HepG2 (cell line): Measurements from ENCODE around the gene SCGB1D2. TPM values are rescaled to one million over a fixed set of nuclear protein-coding genes. Genes with fewer than 3 reads are reported as not detected.

Experiments used
- EP300 ChIP-seq, 3 experiments: sonication (generic) in 1 of 3; formaldehyde crosslinking in 1 of 3; IDR thresholded peaks; 2 replicates each; pipeline versions ENCODE4 v1.5.1 to v1.6.1; 2011 to 2020; ENCODE audit warnings: low read depth in 2 of 3, low read length in 2 of 3, borderline replicate concordance in 1 of 3, improper control_type of control experiment in 1 of 3, mild to moderate bottlenecking in 1 of 3, missing genetic modification reagents in 1 of 3, moderate library complexity in 1 of 3
- GABPB1 ChIP-seq: IDR thresholded peaks from 2 replicates; pipeline ENCODE4 v1.6.1; 2016; ENCODE audit warnings: mild to moderate bottlenecking, missing genetic modification reagents, moderate library complexity, missing compliant biosample characterization
- HOXA5 ChIP-seq: sonication (generic); formaldehyde crosslinking; IDR thresholded peaks from 2 replicates; pipeline ENCODE4 v1.4.0; 2020; ENCODE audit warnings: missing genetic modification reagents
- RARA ChIP-seq: IDR thresholded peaks from 2 replicates; pipeline ENCODE4 v1.6.1; 2016; ENCODE audit warnings: missing genetic modification reagents, missing compliant biosample characterization
- RBFOX2 ChIP-seq: fragments of 200-400 bp; formaldehyde crosslinking; IDR thresholded peaks from 2 replicates; pipeline ENCODE4 v1.6.1; 2017; ENCODE audit warnings: low read depth, mild to moderate bottlenecking, low read length
- TCF7 ChIP-seq: sonication (generic); IDR thresholded peaks from 2 replicates; pipeline ENCODE4 v1.6.1; 2016; ENCODE audit warnings: antibody characterized with exemption, low read depth
- ZEB1 ChIP-seq: IDR thresholded peaks from 2 replicates; pipeline ENCODE4 v1.6.1; 2012; ENCODE audit warnings: mild to moderate bottlenecking, low read depth, inconsistent platforms; ENCODE audit not compliant: insufficient replicate concordance
- ZNF10 ChIP-seq: sonication (generic); formaldehyde crosslinking; IDR thresholded peaks from 2 replicates; pipeline ENCODE4 v1.4.0; 2020; ENCODE audit warnings: mild to moderate bottlenecking, low read depth, missing genetic modification reagents, borderline replicate concordance
- ZNF331 ChIP-seq: sonication (generic); formaldehyde crosslinking; IDR thresholded peaks from 2 replicates; pipeline ENCODE4 v1.4.0; 2020; ENCODE audit warnings: missing genetic modification reagents
- ZNF484 ChIP-seq: sonication (generic); formaldehyde crosslinking; IDR thresholded peaks from 2 replicates; pipeline ENCODE4 v1.5.1; 2020; ENCODE audit warnings: mild to moderate bottlenecking, low read depth, missing genetic modification reagents, borderline replicate concordance
- ZNF614 ChIP-seq: IDR thresholded peaks from 2 replicates; pipeline ENCODE4 v1.6.1; 2018; ENCODE audit warnings: missing biosample characterization, missing genetic modification reagents, inconsistent platforms, borderline replicate concordance
- polyA plus RNA-seq, 8 experiments: library from polyadenylated mRNA; depleted of rRNA in 3 of 8; stranded (reverse) in 7 of 8; unstranded in 1 of 8; fragments of >200 nt; fragmentation: Illumina TruSeq in 4 of 8; extraction: Trizol in 4 of 8; gene quantifications; 2 replicates each; pipeline versions ENCODE4 v1.2.1 to v1.2.3, GENCODE V29; 2011 to 2016; ENCODE audit warnings: low read depth in 4 of 8, missing spikeins in 1 of 8, mixed read lengths in 1 of 8; ENCODE audit not compliant: insufficient read depth in 1 of 8
- total RNA-seq, 5 experiments: library from RNA; depleted of rRNA; stranded (reverse); fragments of >200 nt; fragmentation: Illumina TruSeq; extraction: Trizol; gene quantifications; 2 replicates each; pipeline ENCODE4 v1.2.3, GENCODE V29; 2016; ENCODE audit warnings: low read depth in 1 of 5
- TF ChIP-seq, protein P1 (sequence below): IDR thresholded peaks from 2 replicates; pipeline ENCODE4 v1.6.1; 2012; ENCODE audit warnings: low read length, improper control_type of control experiment
- TF ChIP-seq, protein P2 (sequence below): sonication (generic); formaldehyde crosslinking; conservative IDR thresholded peaks from 2 replicates; pipeline ENCODE4 v1.4.0; 2020; ENCODE audit warnings: mild to moderate bottlenecking, missing genetic modification reagents, moderate library complexity
- TF ChIP-seq, protein P3 (sequence below): IDR thresholded peaks from 2 replicates; pipeline ENCODE4 v1.6.1; 2016; ENCODE audit warnings: mild to moderate bottlenecking

Gene SCGB1D2
- total and polyA plus RNA-seq, 2 of the 13 experiments (the other 11 are each of a cell fraction or from before 2014, with no cell fraction given) = not detected

DNA sequence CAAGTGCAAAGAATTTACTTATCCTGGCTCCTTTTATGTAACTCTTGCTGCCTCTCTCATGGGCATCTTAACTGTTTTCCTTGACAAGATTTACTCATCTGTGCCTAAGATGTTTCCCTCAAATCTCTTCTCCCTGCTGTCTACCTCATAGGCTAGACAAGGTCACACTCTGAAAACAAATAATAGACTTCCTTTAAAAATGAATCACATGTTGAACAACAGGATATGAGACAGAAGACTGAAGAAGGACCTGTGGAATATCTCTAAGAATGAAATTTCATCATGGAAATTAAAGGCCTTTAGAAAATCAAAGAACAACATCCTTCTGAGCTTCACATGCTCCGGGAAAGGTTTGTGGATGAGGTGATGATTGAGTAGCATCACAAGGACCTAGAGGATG is 22.0 kb downstream of the SCGB1D2 start (continued):
- TF ChIP-seq, protein P1, sequence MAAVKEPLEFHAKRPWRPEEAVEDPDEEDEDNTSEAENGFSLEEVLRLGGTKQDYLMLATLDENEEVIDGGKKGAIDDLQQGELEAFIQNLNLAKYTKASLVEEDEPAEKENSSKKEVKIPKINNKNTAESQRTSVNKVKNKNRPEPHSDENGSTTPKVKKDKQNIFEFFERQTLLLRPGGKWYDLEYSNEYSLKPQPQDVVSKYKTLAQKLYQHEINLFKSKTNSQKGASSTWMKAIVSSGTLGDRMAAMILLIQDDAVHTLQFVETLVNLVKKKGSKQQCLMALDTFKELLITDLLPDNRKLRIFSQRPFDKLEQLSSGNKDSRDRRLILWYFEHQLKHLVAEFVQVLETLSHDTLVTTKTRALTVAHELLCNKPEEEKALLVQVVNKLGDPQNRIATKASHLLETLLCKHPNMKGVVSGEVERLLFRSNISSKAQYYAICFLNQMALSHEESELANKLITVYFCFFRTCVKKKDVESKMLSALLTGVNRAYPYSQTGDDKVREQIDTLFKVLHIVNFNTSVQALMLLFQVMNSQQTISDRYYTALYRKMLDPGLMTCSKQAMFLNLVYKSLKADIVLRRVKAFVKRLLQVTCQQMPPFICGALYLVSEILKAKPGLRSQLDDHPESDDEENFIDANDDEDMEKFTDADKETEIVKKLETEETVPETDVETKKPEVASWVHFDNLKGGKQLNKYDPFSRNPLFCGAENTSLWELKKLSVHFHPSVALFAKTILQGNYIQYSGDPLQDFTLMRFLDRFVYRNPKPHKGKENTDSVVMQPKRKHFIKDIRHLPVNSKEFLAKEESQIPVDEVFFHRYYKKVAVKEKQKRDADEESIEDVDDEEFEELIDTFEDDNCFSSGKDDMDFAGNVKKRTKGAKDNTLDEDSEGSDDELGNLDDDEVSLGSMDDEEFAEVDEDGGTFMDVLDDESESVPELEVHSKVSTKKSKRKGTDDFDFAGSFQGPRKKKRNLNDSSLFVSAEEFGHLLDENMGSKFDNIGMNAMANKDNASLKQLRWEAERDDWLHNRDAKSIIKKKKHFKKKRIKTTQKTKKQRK = no peak
- TF ChIP-seq ZEB1 (no peak), TCF7 (0 out of 2 replicates have a peak, but pooled peaks have one; percentile 7), ZNF484 (CRISPR knock-in tag) (no peak), RARA (CRISPR knock-in tag) (0 out of 2 replicates have a peak, but pooled peaks have one; percentile 12), GABPB1 (CRISPR knock-in tag) (no peak), EP300 (IDR thresholded peaks at IDR 0.05; ENCODE audit: low read depth in 2 of 2, low read length in 2 of 2) (peak in 1 of 2 experiments; percentile 39; a peak in 1 of 4 replicates), EP300 (CRISPR knock-in tag; IDR thresholded peaks at IDR 0.05; ENCODE audit: borderline replicate concordance) (no peak), ZNF614 (CRISPR knock-in tag) (no peak), ZNF331 (no peak), ZNF10 (CRISPR knock-in tag) (no peak), HOXA5 (CRISPR knock-in tag) (no peak), RBFOX2 (no peak)
- TF ChIP-seq, protein P2, sequence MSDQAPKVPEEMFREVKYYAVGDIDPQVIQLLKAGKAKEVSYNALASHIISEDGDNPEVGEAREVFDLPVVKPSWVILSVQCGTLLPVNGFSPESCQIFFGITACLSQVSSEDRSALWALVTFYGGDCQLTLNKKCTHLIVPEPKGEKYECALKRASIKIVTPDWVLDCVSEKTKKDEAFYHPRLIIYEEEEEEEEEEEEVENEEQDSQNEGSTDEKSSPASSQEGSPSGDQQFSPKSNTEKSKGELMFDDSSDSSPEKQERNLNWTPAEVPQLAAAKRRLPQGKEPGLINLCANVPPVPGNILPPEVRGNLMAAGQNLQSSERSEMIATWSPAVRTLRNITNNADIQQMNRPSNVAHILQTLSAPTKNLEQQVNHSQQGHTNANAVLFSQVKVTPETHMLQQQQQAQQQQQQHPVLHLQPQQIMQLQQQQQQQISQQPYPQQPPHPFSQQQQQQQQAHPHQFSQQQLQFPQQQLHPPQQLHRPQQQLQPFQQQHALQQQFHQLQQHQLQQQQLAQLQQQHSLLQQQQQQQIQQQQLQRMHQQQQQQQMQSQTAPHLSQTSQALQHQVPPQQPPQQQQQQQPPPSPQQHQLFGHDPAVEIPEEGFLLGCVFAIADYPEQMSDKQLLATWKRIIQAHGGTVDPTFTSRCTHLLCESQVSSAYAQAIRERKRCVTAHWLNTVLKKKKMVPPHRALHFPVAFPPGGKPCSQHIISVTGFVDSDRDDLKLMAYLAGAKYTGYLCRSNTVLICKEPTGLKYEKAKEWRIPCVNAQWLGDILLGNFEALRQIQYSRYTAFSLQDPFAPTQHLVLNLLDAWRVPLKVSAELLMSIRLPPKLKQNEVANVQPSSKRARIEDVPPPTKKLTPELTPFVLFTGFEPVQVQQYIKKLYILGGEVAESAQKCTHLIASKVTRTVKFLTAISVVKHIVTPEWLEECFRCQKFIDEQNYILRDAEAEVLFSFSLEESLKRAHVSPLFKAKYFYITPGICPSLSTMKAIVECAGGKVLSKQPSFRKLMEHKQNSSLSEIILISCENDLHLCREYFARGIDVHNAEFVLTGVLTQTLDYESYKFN (CRISPR knock-in tag) = peak; percentile 23; the same call in 1 of the 2 replicates
- TF ChIP-seq, protein P3, sequence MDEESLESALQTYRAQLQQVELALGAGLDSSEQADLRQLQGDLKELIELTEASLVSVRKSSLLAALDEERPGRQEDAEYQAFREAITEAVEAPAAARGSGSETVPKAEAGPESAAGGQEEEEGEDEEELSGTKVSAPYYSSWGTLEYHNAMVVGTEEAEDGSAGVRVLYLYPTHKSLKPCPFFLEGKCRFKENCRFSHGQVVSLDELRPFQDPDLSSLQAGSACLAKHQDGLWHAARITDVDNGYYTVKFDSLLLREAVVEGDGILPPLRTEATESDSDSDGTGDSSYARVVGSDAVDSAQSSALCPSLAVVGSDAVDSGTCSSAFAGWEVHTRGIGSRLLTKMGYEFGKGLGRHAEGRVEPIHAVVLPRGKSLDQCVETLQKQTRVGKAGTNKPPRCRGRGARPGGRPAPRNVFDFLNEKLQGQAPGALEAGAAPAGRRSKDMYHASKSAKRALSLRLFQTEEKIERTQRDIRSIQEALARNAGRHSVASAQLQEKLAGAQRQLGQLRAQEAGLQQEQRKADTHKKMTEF = no peak
